Stomach (tissue), 4 donors: Measurements from ENCODE around the gene MSANTD2.

Experiments used
- CTCF ChIP-seq, 7 experiments: fragments of 450-650 bp in 4 of 7; fragments of 200-600 bp in 3 of 7; sonication (generic) in 3 of 7; IDR thresholded peaks; one replicate each; pipeline ENCODE4 v1.5.1; 2016 to 2019; ENCODE audit warnings: antibody characterized with exemption in 7 of 7, control low read depth in 2 of 7, mild to moderate bottlenecking in 1 of 7
- POLR2AphosphoS5 ChIP-seq, 3 donors: sonication (generic); formaldehyde crosslinking; IDR thresholded peaks; one replicate each; pipeline ENCODE4 v1.6.1; 2016; ENCODE audit warnings: antibody characterized with exemption in 3 of 3

- no peak for TF ChIP-seq POLR2AphosphoS5 (IDR thresholded peaks at IDR 0.05)
- no peak for TF ChIP-seq CTCF (IDR thresholded peaks at IDR 0.05)
Measured at GRCh38 chr11:124745270-124745834, 54.9 kb downstream of the MSANTD2 start.
